ENCODE results near the gene INHBE. TPM values are rescaled to one million over a fixed set of nuclear protein-coding genes. Genes with fewer than 3 reads are reported as not detected.

The INHBE gene
- total RNA-seq, 1 experiment from 2014 or later = 10.1 TPM

DNA sequence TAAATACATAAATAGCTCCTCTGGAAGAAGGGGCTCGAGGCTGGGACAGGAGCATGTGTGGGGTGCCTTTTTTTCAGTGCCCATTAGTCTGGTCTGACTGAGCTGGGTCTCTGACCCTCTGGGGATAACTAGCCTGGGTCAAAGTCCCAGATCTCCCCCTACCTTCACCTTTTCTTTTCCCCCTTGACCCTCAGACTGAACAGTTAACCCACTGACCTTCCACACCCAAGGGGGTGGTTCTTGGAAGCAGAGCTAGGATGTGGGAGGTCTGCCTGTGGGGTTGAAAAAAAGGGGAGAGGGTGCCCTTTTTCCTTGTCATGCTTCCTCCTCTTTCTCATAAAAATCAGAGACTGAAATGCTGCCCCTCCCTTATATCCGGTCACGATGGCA lies 3.6 kb downstream of the INHBE start:
- Histone ChIP-seq H2AK5ac (ENCODE audit: insufficient read length, low read length) (no peak overlapping the region), H3K23me2 (ENCODE audit: insufficient read length, low read depth, low read length, poor library complexity, severe bottlenecking) (peaks cover 34% of the 10 kb centered on the region), H4K91ac (ENCODE audit: insufficient read length, low read depth, low read length) (no peak overlapping the region), H2BK5ac (ENCODE audit: insufficient read length, low read length) (no peak overlapping the region), H3K79me1 (ENCODE audit: insufficient read depth, low read depth, low read length, poor library complexity, severe bottlenecking) (no peaks in the 10 kb centered on the region), H3K18ac (ENCODE audit: insufficient read length, low read depth, low read length) (no peak overlapping the region), H3K4ac (ENCODE audit: low read depth, low read length) (no peak overlapping the region), H3K9me3 (ENCODE audit: control insufficient read depth, low read depth, low read length) (no peaks in the 10 kb centered on the region), H2BK15ac (ENCODE audit: low read depth, low read length) (no peak overlapping the region), H3K56ac (ENCODE audit: insufficient read length, low read depth, low read length) (no peak overlapping the region), H3K27ac (ENCODE audit: insufficient read length, low read depth, low read length) (peak overlapping the region; percentile 59), H3K9ac (ENCODE audit: extremely low read depth, insufficient read length, low read length) (no peak overlapping the region), H3K14ac (ENCODE audit: insufficient read depth, low read length) (no peak overlapping the region; the same call in 1 of the 2 replicates), H3K27me3 (ENCODE audit: insufficient read depth, low read length) (no peaks in the 10 kb centered on the region), H4K8ac (replicated peaks; ENCODE audit: insufficient read length, low read depth, low read length) (no peak overlapping the region), H2BK120ac (ENCODE audit: low read depth, low read length, poor library complexity, severe bottlenecking) (no peak overlapping the region), H2BK12ac (ENCODE audit: insufficient read length, low read depth, low read length) (no peak overlapping the region), H2BK20ac (ENCODE audit: low read depth, low read length, poor library complexity, severe bottlenecking) (no peak overlapping the region), H3K4me2 (ENCODE audit: insufficient read depth, insufficient read length, low read length) (peak overlapping the region; percentile 90), H2AFZ (ENCODE audit: low read length) (no peak overlapping the region), H4K5ac (ENCODE audit: insufficient read length, low read depth, low read length) (no peak overlapping the region), H3K23ac (ENCODE audit: insufficient read length, low read depth, low read length) (no peak overlapping the region), H3K4me1 (ENCODE audit: insufficient read depth, low read length) (no peaks in the 10 kb centered on the region; the same call in 1 of the 2 replicates), H3K79me2 (ENCODE audit: insufficient read depth, low read length) (no peaks in the 10 kb centered on the region), H3T11ph (ENCODE audit: low read length) (no peak overlapping the region), H4K20me1 (ENCODE audit: control insufficient read depth, insufficient read depth, insufficient read length) (no peaks in the 10 kb centered on the region)
- H3K4me3 Mint-ChIP-seq = peak overlapping the region; percentile 91 to 99
- H3K4me1 Mint-ChIP-seq = peaks cover 47 to 53% of the 10 kb centered on the region in 2 experiments
- no CpG with 5 or more reads among the region's 3 CpGs for WGBS (ENCODE audit: extremely low coverage, insufficient read length, low lambda C conversion rate)
- peak overlapping the region; percentile 94 to 97 (median 95) for H3K27ac Mint-ChIP-seq
- peaks cover 0 to 2% (median 0%) of the 10 kb centered on the region in 3 experiments; a peak in 2 of 7 replicates for H3K36me3 Mint-ChIP-seq (ENCODE audit: insufficient read depth in 1 of 3, low read depth in 3 of 3)
- no peak for TF ChIP-seq CTCF (conservative IDR thresholded peaks at IDR 0.05)
- H3K27me3 Mint-ChIP-seq (ENCODE audit: low read depth) = peaks cover 14% of the 10 kb centered on the region
- H3K9me3 Mint-ChIP-seq = no peaks in the 10 kb centered on the region
- DNase-seq = no peak

All from H9 (cell line).